ENCODE data around the gene KLHL35.

Gene KLHL35

GRCh38 chr11:75440960-75441803 lies 8.2 kb upstream of the KLHL35 start:
- DNase-seq = no peak

- DNase-seq = no peak
Observed at GRCh38 chr11:75439495-75440120, 6.6 kb upstream of the KLHL35 start.

GRCh38 chr11:75439026-75439425 lies 6.0 kb upstream of the KLHL35 start:
- no peak for DNase-seq

- DNase-seq = no peak
Observed at GRCh38 chr11:75437966-75438659, 5.1 kb upstream of the KLHL35 start.

GRCh38 chr11:75436806-75437205 lies 3.8 kb upstream of the KLHL35 start:
- DNase-seq = no peak

- DNase-seq = no peak
Observed at GRCh38 chr11:75435571-75435925, 2.5 kb upstream of the KLHL35 start.

- DNase-seq = no peak
Observed at GRCh38 chr11:75434886-75435570, 2.0 kb upstream of the KLHL35 start.

- no peak for DNase-seq
Observed at GRCh38 chr11:75434051-75434450, 1.0 kb upstream of the KLHL35 start.

- DNase-seq = no peak
Observed at GRCh38 chr11:75433443-75433842, 440 bp upstream of the KLHL35 start.

GRCh38 chr11:75431533-75432525 lies 1.2 kb downstream of the KLHL35 start:
- DNase-seq = no peak

- DNase-seq = no peak
Observed at GRCh38 chr11:75430714-75431532, 2.1 kb downstream of the KLHL35 start.

- DNase-seq = peak; percentile 73
Observed at GRCh38 chr11:75429902-75430713, 2.9 kb downstream of the KLHL35 start.

GRCh38 chr11:75429641-75429901 lies 3.4 kb downstream of the KLHL35 start:
- no peak for DNase-seq

GRCh38 chr11:75428989-75429640 lies 3.9 kb downstream of the KLHL35 start:
- no peak for DNase-seq

GRCh38 chr11:75428281-75428724 lies 4.7 kb downstream of the KLHL35 start:
- DNase-seq = no peak

GRCh38 chr11:75427181-75427580 lies 5.8 kb downstream of the KLHL35 start:
- no peak for DNase-seq

GRCh38 chr11:75426720-75427086 lies 6.3 kb downstream of the KLHL35 start:
- no peak for DNase-seq

GRCh38 chr11:75425422-75425821 lies 7.6 kb downstream of the KLHL35 start:
- no peak for DNase-seq

GRCh38 chr11:75424396-75424795 lies 8.6 kb downstream of the KLHL35 start:
- DNase-seq = no peak

GRCh38 chr11:75423721-75424120 lies 9.3 kb downstream of the KLHL35 start:
- DNase-seq = no peak
